Skeletal muscle cell (primary cell): ENCODE data around the gene CA11.

Experiments
- DNase-seq: peaks from one replicate; pipeline ENCODE4 v3.0.0-alpha.2; 2010; ENCODE audit warnings: low read depth
- H3K4me3 ChIP-seq: 2 replicates; pipeline ENCODE4 v1.5.1; 2011; ENCODE audit warnings: low read depth, mild to moderate bottlenecking, control low read depth, low read length, moderate library complexity

The CA11 gene

DNA sequence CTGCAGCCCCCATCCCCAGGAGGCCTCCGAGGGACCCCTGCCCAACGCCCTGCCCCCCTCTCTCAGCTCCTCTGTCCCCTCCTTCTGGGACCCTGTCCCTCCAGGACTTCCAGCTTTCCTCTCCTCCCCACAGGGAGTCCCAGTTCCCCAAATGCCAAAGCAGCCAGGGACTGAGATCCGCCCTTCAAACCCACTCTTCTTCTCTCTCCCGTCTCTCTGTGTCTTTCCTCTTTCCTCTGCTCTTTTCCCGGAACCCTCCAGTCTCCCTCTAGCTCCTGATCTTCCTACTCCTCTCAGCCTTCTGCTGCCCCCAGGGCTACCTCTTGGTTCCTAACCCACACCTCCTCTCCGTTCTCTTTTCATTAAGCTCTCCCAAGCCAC is 377 bp downstream of the CA11 start:
- H3K4me3 ChIP-seq: peak overlapping the region; percentile 55
- no peak for DNase-seq

DNA sequence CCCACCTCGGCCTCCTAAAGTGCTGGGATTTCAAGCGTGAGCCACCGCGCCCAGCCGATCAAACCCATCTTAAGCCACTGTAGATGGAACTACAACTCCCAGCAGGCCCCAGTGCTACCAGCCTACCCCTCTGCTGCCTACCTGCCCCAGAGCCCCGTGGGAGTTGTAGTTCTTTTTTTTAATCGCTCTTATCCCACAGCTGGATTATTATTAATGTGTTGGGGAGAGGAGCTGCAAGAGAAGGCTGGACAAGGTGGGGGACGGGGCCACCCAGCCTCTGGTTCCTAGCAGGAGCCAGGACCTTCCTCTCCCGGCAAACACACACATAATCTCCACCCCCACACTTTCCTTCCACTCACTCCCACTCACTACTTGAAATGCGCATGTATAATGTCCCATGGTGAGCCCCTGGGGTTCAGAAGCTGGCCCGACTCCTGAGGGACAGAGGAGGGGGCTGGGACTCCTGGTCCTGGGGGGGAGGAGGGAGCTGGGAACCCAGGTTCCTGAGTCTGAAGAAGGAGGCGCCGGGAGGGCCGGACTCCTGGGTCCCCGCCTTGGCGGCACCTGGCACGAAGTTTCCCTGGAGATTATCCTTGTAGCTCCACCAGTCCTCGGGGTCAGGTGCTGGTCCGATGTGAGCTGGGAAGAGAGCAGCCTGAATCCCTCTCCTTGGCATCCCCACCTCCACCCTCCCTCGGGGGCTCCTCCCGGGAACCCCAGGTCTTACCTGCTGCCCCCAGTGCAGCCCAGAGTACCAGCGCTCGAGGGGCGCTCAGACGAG is 958 bp downstream of the CA11 start:
- peak overlapping the region; percentile 55 for H3K4me3 ChIP-seq
- DNase-seq: no peak

DNA sequence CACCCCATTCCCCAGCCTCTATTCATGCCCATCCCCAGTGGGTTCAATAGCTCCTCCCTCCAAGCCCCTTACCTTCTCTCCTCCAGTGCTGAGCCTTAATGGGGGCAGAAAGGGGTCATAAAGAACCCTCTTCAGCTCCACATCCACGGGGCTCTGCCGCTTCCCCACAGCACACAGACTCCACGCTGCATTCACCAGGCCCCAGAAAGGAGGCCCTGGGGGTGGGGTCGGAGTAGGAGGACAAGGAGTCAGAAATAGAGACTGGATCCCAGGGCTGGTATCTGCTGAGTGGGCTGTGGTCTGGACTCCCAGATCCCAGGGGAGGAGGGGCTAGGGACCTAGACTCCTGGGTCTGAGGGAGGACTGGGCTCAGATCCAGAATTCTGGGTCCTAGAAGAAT is 1.6 kb downstream of the CA11 start:
- no peak overlapping the region for H3K4me3 ChIP-seq
- no peak for DNase-seq

DNA sequence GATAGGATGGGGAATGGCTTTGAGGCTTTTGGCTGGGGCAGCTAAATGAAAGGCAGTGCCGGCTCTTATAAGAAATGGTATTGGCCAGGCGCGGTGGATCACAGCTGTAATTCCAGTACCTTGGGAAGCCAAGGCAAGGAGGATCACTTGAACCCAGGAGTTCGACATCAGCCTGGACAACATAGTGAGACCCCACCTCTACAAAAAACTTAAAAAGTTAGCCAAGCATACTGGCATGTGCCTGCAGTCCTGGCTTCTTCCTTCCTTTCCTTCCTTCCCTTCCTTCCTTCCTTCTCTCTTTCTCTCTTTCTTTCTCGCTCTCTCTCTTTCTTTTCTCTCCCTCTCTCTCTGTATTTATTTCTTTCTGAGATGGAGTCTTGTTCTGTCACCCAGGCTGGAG is 3.1 kb downstream of the CA11 start:
- DNase-seq: no peak
- H3K4me3 ChIP-seq: no peak overlapping the region

DNA sequence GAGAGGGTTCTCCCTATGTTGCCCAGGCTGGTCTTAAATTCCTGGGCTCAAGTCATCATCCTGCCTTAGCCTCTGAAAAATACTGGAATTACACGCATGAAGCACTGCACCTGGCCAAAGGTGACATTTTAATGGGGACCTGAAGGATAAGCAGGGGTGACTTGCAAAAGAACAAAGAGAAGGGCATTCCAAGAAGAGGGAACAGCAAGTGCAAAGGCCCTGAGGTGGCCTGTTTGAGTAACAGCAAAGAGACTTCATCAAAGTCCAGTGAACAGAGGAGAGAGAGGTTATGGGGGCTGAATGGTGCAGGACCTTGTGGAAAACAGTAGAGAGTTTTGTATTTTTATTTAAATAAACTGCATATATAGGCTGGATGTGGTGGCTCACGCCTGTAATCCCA is 4.1 kb downstream of the CA11 start:
- no peak overlapping the region for H3K4me3 ChIP-seq
- DNase-seq: no peak

DNA sequence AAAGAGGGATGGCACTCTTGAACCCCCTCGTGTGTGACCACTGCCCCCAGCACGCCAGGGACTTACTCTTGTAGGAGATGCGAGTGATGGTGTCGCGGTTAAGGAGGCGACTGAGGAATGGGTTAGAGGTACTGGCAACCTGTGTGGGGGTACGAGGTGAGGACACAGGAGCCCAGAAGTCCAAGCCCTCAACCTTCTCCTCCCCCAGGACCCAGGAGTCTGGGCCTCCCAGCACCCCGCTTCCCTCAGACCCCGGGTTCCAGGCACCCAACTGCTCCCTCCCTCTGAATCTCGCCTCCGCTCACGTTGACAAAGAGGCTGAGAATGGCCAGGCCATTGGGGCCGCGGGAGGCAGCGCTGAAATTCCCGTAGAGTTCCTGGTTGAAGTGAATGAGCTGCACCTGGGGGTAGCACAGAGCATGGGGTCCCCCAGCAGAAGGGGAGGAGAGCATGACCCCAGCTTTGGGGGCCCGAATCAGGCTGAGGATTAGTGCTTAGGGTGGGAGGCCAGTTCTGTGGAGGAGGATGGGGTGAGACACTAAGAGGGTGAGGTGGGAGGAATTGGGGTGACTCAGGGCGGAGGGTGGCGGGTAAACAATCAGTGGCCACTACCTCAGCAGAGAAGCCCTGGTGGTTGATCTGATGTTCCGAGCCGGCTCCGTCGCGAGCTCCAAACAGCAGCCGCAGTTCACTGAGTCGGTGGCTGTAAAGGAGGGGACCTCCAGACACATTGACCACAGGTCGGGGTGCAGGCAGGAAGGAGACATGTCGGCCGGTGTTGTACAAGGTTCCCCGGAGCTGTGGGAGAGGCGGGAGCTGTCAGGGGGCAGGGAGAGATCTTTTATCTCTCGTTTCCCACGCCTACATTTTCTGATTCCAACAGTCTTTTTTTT is 6.3 kb downstream of the CA11 start:
- DNase-seq: no peak
- H3K4me3 ChIP-seq: no peak overlapping the region

DNA sequence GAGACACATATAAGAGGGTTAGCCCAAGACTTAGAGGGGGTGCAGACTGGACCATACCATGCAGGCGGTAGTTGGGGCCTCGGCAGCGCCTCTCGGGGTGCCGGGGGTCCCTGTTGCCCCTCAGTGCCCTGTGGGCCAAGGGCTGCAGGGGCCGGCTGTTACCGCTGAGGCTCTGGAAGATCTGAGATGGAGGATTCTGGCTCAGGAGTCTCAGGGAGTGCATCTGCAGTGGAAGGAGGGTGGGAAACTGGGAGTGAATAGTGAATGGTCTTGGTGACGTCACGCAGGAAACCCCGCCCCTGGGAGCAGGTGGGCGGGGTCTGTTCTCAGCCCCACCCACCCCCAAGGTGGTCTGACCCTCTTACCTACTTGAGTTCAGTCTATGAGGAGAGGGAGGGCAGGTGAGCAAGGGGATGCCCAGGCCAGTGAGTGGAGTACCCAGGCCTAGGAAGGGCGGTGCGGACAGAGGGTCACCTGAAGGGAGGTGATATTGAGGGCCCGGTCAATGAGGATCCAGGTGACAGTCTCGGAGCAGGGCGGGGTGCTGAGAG is 7.1 kb downstream of the CA11 start:
- no peak overlapping the region for H3K4me3 ChIP-seq
- DNase-seq: no peak

DNA sequence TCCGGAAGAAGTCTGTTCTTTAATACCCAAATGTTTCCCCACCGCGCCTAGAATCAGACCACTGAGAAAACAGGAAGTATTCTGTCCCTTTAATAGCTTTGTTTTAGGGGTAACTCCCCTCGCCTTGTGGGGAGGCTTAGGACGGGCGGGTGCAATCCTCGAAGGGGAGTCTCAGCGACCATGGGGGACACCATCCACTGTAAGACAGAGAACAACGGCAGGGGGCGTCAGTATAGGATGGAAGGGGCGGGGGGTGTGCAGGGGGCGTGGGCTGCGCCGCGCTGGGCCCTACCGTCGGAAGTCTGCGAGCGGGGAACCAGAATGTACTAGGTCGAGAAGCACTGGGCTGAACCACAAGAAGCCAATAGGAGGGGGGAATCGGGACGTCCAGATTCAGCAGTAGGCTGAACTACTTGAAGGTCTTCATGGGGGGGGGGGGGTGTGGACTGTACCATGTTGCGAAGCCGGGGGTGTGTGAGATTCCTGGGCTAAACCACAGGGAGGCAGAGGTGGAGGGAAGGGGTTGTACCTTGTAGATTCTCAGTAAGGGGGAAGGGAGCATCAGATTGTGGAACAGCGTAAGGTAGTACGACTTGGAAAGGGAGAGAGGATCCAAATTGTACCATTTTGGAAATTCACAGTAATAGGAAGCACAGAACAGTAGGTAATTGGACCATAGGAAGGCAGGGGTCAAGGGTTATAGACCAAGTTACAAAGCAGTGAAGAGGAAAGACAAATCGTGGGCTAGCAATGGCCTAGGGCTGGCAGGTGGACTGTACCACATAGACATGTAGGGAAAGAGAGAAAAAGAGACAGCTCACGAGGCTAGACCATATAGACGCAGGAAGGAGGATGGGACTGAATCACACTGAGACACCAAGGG is 7.8 kb downstream of the CA11 start:
- H3K4me3 ChIP-seq: peak overlapping the region; percentile 56
- DNase-seq: peak; percentile 83

DNA sequence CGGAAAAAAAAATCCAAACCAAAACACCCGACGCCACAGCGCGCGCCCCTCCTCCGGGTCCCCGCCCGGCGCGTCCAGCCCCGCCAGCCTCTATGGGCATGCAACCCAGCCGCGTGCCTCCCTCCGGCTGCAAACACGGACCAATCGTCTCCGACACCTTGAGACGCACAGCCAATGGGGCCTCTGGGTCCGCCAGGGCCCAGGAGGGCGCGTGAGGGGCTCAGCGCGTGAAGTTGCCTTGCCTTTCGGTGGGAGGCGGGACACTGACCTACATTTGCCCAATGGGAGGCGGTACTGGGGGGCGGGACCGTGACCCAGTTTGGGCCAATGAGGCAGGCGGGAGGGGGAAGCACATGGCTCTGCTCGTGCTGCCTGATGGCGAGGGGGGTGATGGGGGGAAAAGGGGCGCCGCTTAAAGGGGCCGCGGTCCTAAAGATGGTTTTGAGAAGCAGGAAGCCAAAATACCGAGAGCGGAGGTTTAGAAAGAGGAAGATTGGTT is 8.5 kb downstream of the CA11 start:
- peak overlapping the region; percentile 56 for H3K4me3 ChIP-seq
- peak; percentile 94 for DNase-seq

DNA sequence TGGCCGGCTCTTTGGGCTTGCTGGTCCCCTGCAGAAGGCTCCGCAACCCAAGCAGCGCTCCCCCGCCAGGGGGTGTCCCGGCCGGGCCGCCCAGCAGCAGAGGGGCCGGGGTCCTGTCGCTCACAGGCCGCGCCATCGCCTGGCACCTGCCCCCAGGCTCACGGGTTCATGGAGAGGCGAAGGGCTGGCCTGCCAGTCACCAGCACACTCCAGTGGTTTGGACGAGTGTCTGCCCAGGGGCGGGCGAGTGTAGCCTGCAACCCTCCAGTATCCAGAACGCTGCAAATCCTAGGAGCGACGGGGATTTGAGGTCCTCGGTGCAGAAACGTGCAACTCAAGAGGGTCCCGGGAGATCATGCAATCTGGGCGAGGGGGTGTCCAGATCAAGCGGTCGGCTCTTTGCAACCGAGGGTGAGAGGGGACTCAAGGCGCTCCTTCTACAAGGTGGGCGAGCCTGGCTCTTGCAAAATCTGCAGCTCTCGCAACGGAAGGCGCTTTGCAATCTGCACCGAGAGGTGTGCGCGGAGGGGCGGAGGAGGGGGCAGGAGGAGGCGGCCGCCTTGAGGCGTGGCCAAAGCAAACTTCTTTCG is 9.0 kb downstream of the CA11 start, which contains the start of gene DBP:
Gene DBP, minus strand, starts transcription at position 521 of the 590 bp plus-strand sequence. Its CDS starts 385 bp downstream, at position 136.
- no peak for DNase-seq
- H3K4me3 ChIP-seq: peak within 1 kb of the TSS; percentile 56

DNA sequence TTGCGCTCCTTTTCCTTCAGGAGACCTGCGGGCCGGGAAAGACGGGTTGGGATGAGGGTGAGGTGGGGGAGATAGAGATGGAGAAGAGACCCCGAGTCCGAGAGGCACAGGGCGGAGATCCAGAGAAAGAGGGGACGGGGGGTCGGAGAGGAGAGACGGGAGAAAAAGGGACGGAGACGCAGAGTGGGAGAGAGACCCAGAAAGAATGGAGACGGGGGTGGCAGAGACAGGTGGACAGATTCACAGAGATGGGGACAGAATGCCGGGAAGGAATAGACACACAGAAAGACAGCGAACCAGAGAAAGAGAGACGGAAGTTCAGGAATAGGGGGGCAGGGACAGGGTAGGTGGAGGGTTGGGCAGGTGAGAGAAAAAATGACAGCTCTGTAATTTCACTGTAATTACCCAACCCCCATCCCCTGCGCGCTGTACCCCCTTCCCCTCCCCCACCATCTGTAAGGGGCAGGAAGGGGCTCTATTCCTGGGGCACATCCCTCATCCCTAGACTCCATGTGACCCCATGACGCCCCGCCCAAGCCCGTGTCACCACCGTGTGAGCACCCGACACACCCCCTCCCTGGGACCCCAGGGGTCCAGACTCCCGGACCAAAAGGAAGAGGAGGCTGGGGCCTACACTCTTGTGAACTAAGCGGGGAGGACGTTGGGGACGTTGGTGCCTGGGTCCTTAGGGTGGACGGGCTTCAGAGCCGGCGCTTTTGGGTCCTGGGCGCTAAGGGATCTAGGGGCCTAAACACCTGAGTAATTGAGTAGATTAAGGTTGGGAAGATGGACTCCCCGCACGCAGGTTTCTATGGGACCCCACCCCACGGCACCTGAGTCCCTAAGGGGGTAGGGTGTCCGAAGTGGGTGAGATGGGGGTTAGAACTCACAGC is 9.8 kb downstream of the CA11 start:
- DNase-seq: no peak
- peak overlapping the region; percentile 56 for H3K4me3 ChIP-seq

DNA sequence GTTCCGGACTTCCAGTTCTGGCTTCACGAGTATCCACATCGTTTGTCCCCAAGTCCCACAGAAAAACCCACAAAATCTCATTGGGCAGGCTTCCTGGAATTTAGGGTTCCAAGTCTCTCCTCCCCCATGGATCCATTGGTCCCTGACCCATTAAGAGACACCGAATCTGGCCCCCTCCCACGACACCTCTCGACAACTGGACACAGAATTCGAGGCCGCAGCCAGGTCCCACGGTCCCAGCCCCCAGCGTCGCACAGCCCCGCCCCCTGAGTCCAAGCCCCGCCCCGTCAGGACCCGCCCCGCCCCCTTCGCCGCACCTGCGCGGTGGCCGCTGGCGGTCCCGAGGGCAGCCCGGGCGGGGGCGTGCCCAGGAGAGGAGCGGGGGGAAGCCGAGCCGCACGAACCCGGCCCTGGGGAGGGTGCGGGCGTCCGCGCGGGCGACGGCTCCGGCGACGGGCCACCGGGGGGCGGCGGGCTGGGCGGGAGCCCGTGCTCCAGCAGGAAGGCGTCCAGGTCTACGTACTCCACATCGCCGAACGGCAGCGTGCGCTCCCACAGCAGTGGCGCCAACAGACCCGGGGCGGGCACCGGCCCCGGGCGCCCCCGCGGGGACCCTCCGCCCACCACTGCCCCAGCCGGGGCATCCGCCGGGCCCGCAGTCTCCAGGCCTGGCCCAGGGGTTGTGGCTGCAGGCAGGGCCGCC is 10.6 kb downstream of the CA11 start:
- peak overlapping the region; percentile 37 for H3K4me3 ChIP-seq
- DNase-seq: no peak

DNA sequence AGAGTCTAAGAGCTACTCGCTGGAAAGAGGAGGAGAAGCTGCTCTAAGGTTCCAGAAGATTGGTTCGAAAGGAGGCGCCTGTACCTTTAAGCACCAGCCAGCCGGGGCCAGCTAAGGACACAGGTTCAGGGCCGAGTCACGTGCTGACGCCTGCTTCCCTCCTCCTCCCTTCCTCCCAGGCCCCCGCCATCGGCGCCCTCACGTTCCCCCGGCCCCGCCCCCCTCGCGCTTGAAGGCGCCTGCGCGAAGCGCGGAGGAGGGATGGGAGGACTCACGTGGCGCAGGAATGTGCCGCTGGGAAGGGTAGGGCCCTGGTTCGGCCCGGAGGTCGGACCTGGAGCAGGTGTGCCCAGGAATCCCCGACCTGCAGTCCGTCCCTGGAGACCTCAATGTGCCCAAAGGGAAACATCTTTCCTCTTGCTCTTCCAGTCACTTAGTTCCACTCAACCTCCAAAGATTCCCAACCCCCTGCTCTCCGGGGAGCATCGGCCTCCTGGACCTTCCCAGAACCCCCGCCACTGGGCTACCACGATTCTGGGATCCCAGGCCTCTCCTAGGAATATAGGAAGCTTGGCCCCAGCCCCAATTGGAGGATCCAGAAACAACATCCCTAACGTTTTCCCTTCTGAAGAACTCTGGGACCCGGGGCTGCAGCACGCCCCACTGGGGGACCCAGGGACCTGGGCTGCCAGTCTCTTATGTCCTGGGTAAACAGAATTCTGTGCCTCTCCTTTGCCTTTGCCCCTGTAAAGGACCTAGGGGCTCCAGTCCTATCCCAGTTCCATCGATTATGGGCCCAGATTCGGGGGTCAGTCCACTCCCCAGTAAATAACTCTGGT is 11.3 kb downstream of the CA11 start:
- H3K4me3 ChIP-seq: peak overlapping the region; percentile 3
- DNase-seq: peak; percentile 81

DNA sequence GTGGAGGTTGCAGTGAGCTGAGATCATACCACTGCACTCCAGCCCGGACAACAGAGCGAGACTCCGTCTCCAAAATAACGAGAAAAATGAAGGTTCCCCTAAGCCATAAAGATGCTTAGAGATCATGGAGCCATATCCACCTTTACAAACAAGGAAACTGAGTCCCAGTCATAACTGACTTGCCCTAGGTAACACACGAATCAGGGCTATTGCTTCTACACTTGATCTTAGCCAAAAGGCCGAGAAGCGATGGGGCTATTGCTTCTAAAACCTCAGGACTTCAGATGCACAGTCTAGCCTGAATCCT is 12.0 kb downstream of the CA11 start:
- no peak for DNase-seq
- H3K4me3 ChIP-seq: peak overlapping the region; percentile 3

DNA sequence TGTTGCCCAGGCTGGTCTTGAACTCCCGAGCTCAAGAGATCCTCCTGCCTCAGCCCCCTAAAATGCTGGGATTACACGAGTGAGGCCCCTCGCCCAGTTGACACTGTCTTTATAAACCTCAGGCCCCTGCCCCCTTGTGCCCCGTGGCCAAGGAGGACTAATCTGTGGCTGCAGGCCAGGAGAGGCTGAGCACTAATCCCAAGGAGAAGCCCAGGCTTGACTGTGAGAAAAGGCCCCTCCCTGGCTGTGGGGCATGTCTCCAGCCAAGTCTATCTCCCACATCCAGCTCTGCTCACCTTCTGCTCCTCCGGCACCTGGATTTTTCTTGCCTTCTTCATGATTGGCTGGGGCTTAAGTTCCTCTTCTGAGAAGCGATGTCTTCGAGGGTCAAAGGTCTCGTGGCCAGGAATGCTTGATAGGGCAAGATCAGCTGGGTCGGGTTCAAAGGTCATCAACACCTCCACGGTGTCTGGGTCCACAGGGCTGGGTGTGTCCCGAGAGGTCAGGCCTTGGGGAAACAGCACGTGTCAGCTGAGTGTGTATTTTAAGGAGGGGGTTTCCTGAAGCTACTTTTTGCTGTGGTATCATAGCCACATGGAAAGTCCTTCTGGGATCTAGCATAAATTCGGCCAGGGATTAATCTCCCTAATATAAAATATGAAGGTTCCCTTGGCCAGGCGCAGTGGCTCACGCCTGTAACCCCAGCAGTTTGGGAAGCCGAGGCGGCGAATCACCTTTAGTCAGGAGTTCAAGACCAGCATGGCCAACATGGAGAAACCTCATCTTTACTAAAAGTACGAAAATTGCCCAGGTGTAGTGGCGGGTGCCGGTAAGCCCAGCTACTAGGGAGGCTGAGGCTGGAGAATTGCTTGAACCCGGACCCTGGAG is 12.6 kb downstream of the CA11 start:
- no peak overlapping the region for H3K4me3 ChIP-seq

DNA sequence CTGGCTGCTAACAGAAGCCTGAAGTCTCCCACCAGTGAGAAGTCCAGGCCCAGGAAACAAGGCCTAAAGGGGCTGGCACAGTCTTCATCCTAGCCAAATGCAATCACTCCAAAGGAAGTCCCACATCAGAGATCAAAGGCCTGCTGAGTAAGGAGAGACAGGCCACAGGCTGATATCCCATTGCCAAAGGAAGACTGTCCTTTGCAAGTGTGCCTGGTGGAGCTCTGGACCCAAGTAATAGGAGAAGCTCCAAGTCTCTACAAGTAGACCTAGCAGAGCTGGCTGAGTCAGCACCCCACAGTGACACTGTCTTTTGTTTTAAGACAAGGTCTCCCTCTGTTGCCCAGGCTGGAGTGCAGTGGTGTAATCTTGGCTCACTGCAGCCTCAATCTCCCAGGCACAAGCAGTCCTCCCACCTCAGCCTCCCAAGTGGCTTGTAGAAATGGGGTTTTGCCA is 13.3 kb downstream of the CA11 start:
- no peak overlapping the region for H3K4me3 ChIP-seq
- DNase-seq: no peak

More for the DNA sequence above, 12.6 kb downstream of the CA11 start:
- DNase-seq: no peak
